Esophagus muscularis mucosa (tissue), 4 donors: ENCODE data around the gene WDR64. TPM values are rescaled to one million over a fixed set of nuclear protein-coding genes. Genes with fewer than 3 reads are reported as not detected.

ENCODE experiments used
- DNase-seq: peaks from one replicate; pipeline ENCODE4 v3.0.0-alpha.2; 2017; ENCODE audit errors: extremely low spot score
- H3K27ac ChIP-seq, 4 donors: fragments of 200-600 bp; sonication (generic); replicated peaks in 1 of 4; 1 replicate in 3 of 4; 2 replicates in 1 of 4; pipeline ENCODE4 v1.5.1; 2016 to 2019; ENCODE audit warnings: mild to moderate bottlenecking in 1 of 4
- H3K27me3 ChIP-seq, 4 donors: fragments of 200-600 bp; sonication (generic); one replicate each; pipeline versions ENCODE4 v1.5.1 to v1.6.0; 2016 to 2019
- H3K36me3 ChIP-seq, 4 donors: fragments of 200-600 bp; sonication (generic); one replicate each; pipeline ENCODE4 v1.5.1; 2016 to 2019
- H3K4me1 ChIP-seq, 4 donors: fragments of 200-600 bp; sonication (generic); one replicate each; pipeline ENCODE4 v1.5.1; 2016 to 2019
- H3K4me3 ChIP-seq, 4 donors: fragments of 200-600 bp; sonication (generic); 1 replicate in 2 of 4; 2 replicates in 2 of 4; pipeline ENCODE4 v1.5.1; 2016 to 2019; ENCODE audit warnings: mild to moderate bottlenecking in 4 of 4, moderate library complexity in 1 of 4
- H3K9me3 ChIP-seq, 4 donors: fragments of 200-600 bp; sonication (generic); 1 replicate in 3 of 4; 2 replicates in 1 of 4; pipeline ENCODE4 v1.5.1; 2016 to 2019
- CTCF ChIP-seq, 3 experiments: fragments of 200-600 bp in 2 of 3; fragments of 450-650 bp in 1 of 3; sonication (generic) in 2 of 3; IDR thresholded peaks; one replicate each; pipeline ENCODE4 v1.5.1; 2017 to 2019; ENCODE audit warnings: antibody characterized with exemption in 3 of 3, mild to moderate bottlenecking in 2 of 3, moderate library complexity in 1 of 3
- EP300 ChIP-seq: sonication (generic); formaldehyde crosslinking; IDR thresholded peaks from one replicate; pipeline ENCODE4 v1.6.1; 2017; ENCODE audit warnings: antibody characterized with exemption
- POLR2A ChIP-seq: fragments of 450-650 bp; IDR thresholded peaks from one replicate; pipeline ENCODE4 v1.6.1; 2017; ENCODE audit warnings: antibody characterized with exemption, moderate library complexity, mild to moderate bottlenecking, low read depth
- POLR2AphosphoS5 ChIP-seq, 2 donors: sonication (generic); formaldehyde crosslinking; IDR thresholded peaks; one replicate each; pipeline ENCODE4 v1.6.1; 2017; ENCODE audit warnings: antibody characterized with exemption in 2 of 2
- WGBS: methylation state at CpG from one replicate; pipeline ENCODE4 v1.1.5; 2018; 5-methylcytosine and 5-hydroxymethylcytosine counted together
- intact Hi-C: fragments of 100-400 bp; cut with DNase I; formaldehyde crosslinking; loops from one replicate; pipeline ENCODE4 v1.15.1; 2023
- total RNA-seq, 4 donors: library from RNA; depleted of rRNA; stranded (reverse); fragments of >200 nt; gene quantifications; one replicate each; pipeline versions ENCODE4 v1.1.0 to v1.2.1, GENCODE V29; 2016

WDR64 gene
- total RNA-seq, 4 donors from 2014 or later: not detected

- peaks cover 0 to 9% (median 0%) of the 10 kb centered on the region in 4 donors for H3K36me3 ChIP-seq
- H3K27me3 ChIP-seq: no peaks in the 10 kb centered on the region
- H3K4me1 ChIP-seq: peaks cover 3 to 37% (median 31%) of the 10 kb centered on the region in 4 donors
- TF ChIP-seq EP300 (no peak), POLR2AphosphoS5 (IDR thresholded peaks at IDR 0.05) (no peak), CTCF (IDR thresholded peaks at IDR 0.05) (no peak), POLR2A (no peak)
- H3K4me3 ChIP-seq: no peak overlapping the region
- H3K27ac ChIP-seq: no peak overlapping the region
- intact Hi-C loops: no loop called here
- DNase-seq: no peak
- H3K9me3 ChIP-seq: no peaks in the 10 kb centered on the region
- WGBS: 89% methylated on average over 5 of the region's 5 CpGs
These were observed 13.9 kb upstream of the WDR64 start for GRCh38 chr1:241638099-241638682.

- peaks cover 3 to 37% (median 31%) of the 10 kb centered on the region in 4 donors for H3K4me1 ChIP-seq
- H3K9me3 ChIP-seq: no peaks in the 10 kb centered on the region
- peak overlapping the region in 3 of 4 donors; percentile 82 to 87 (median 86) for H3K27ac ChIP-seq
- H3K4me3 ChIP-seq: peak overlapping the region; percentile 81 to 93 (median 91)
- intact Hi-C loops: no loop called here
- peaks cover 0 to 9% (median 0%) of the 10 kb centered on the region in 4 donors for H3K36me3 ChIP-seq
- DNase-seq: no peak
- H3K27me3 ChIP-seq: no peaks in the 10 kb centered on the region
- WGBS: 16% methylated on average over 11 of the region's 11 CpGs
- TF ChIP-seq CTCF (IDR thresholded peaks at IDR 0.05) (no peak), POLR2AphosphoS5 (IDR thresholded peaks at IDR 0.05) (no peak), POLR2A (no peak), EP300 (no peak)
These were observed 13.0 kb upstream of the WDR64 start for GRCh38 chr1:241638909-241639622.

GRCh38 chr1:241639623-241640148, 12.4 kb upstream of the WDR64 start:
- TF ChIP-seq CTCF (IDR thresholded peaks at IDR 0.05) (no peak), POLR2A (no peak), EP300 (no peak), POLR2AphosphoS5 (IDR thresholded peaks at IDR 0.05) (no peak)
- Histone ChIP-seq H3K27me3 (no peaks in the 10 kb centered on the region), H3K4me1 (peaks cover 3 to 37% (median 31%) of the 10 kb centered on the region in 4 donors), H3K36me3 (peaks cover 0 to 8% (median 0%) of the 10 kb centered on the region in 4 donors), H3K27ac (peak overlapping the region; percentile 82 to 87 (median 84)), H3K9me3 (no peaks in the 10 kb centered on the region), H3K4me3 (peak overlapping the region; percentile 81 to 93 (median 91))
- WGBS: 0% methylated on average over 5 of the region's 42 CpGs
- intact Hi-C loops: loop anchor here (5.0 to 10.0 kb wide), 2 partner anchors 122 to 205 kb away; partner anchors contain the start of genes EXO1 and FH
- no peak for DNase-seq

GRCh38 chr1:241640149-241640866, 11.8 kb upstream of the WDR64 start, which contains the start of the genes CHML and OPN3:
Gene CHML (minus strand): TSS chr1:241640369. CDS start chr1:241635766, 4,603 bp downstream.
Gene OPN3 (minus strand): TSS chr1:241640369. CDS start chr1:241640254, 115 bp downstream.
- Histone ChIP-seq H3K27ac (peak within 1 kb of the TSS; percentile 82 to 87 (median 84)), H3K27me3 (no peaks in the 10 kb centered on the region), H3K36me3 (peaks cover 0 to 2% (median 0%) of the 10 kb centered on the region in 4 donors), H3K9me3 (no peaks in the 10 kb centered on the region), H3K4me3 (peak within 1 kb of the TSS; percentile 81 to 93 (median 91)), H3K4me1 (peaks cover 3 to 37% (median 31%) of the 10 kb centered on the region in 4 donors)
- no peak for TF ChIP-seq EP300
- TF ChIP-seq POLR2A: no peak
- TF ChIP-seq POLR2AphosphoS5 (IDR thresholded peaks at IDR 0.05): peak; percentile 57 to 74
- TF ChIP-seq CTCF (IDR thresholded peaks at IDR 0.05): peak in 1 of 3 experiments; percentile 17
- intact Hi-C loops: loop anchor here (5.0 to 10.0 kb wide), 2 partner anchors 123 to 204 kb away; partner anchors contain the start of genes EXO1 and FH
- peak; percentile 96 for DNase-seq
- WGBS: 43% methylated on average over 9 of the region's 81 CpGs
